WERI-Rb-1 (cell line): ENCODE measurements around the gene HM13.

ENCODE experiments used
- DNase-seq: peaks from one replicate; pipeline ENCODE4 v3.0.0-alpha.2; 2020
- H3K27ac ChIP-seq: fragments of 250-450 bp; sonication (Bioruptor Pico); 2 replicates; pipeline ENCODE4 v1.5.1; 2020; ENCODE audit warnings: mild to moderate bottlenecking, moderate library complexity
- H3K27me3 ChIP-seq: fragments of 250-450 bp; sonication (Bioruptor Pico); 2 replicates; pipeline ENCODE4 v1.5.1; 2021; ENCODE audit warnings: mild to moderate bottlenecking, low read depth, moderate library complexity; ENCODE audit not compliant: insufficient read depth, severe bottlenecking
- H3K36me3 ChIP-seq: fragments of 250-450 bp; sonication (Bioruptor Pico); 2 replicates; pipeline ENCODE4 v1.5.1; 2020; ENCODE audit warnings: mild to moderate bottlenecking, moderate library complexity
- H3K4me3 ChIP-seq: 2 replicates; pipeline ENCODE4 v1.5.1; 2011; ENCODE audit warnings: low read depth, mild to moderate bottlenecking, control low read depth, low read length
- H3K9me3 ChIP-seq: fragments of 250-450 bp; sonication (Bioruptor Pico); 2 replicates; pipeline ENCODE4 v1.5.1; 2021; ENCODE audit warnings: mild to moderate bottlenecking, moderate library complexity; ENCODE audit not compliant: severe bottlenecking
- TF ChIP-seq, protein P1 (sequence below): IDR thresholded peaks from 2 replicates; pipeline ENCODE4 v1.5.1; 2011; ENCODE audit warnings: low read depth, mild to moderate bottlenecking, control low read depth, inconsistent platforms, low read length

HM13 gene

DNA sequence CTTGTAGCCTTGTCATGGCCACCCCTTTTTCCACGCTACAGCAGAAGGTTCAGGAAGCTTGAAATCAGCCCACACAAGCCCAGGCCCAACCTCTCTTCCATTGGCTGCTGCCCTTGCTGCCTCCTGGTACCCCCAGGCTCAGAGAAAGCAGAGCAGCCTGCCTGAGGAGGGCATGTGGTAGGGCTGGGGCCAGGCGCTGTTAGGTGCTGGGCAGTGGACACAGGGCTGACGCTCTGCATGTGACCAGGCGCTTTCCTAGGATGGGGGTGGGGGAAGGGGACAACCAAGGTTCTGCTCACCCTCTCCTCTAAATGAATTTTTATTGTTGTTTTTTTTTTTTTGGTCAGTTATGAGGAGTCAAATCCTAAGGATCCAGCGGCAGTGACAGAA lies 54.5 kb downstream of the HM13 start:
- Histone ChIP-seq H3K27ac (peak overlapping the region; percentile 75), H3K4me3 (no peak overlapping the region), H3K27me3 (no peaks in the 10 kb centered on the region), H3K9me3 (no peaks in the 10 kb centered on the region), H3K36me3 (peaks cover 53% of the 10 kb centered on the region)
- no peak for DNase-seq
- TF ChIP-seq, protein P1, sequence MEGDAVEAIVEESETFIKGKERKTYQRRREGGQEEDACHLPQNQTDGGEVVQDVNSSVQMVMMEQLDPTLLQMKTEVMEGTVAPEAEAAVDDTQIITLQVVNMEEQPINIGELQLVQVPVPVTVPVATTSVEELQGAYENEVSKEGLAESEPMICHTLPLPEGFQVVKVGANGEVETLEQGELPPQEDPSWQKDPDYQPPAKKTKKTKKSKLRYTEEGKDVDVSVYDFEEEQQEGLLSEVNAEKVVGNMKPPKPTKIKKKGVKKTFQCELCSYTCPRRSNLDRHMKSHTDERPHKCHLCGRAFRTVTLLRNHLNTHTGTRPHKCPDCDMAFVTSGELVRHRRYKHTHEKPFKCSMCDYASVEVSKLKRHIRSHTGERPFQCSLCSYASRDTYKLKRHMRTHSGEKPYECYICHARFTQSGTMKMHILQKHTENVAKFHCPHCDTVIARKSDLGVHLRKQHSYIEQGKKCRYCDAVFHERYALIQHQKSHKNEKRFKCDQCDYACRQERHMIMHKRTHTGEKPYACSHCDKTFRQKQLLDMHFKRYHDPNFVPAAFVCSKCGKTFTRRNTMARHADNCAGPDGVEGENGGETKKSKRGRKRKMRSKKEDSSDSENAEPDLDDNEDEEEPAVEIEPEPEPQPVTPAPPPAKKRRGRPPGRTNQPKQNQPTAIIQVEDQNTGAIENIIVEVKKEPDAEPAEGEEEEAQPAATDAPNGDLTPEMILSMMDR = no peak

- Histone ChIP-seq H3K36me3 (peaks cover 47% of the 10 kb centered on the region), H3K4me3 (no peak overlapping the region), H3K27ac (peak overlapping the region; percentile 75), H3K27me3 (no peaks in the 10 kb centered on the region), H3K9me3 (no peaks in the 10 kb centered on the region)
- TF ChIP-seq, protein P1 = peak; percentile 80
- DNase-seq = peak; percentile 83
Observed at GRCh38 chr20:31569163-31570020, 55.1 kb downstream of the HM13 start.

GRCh38 chr20:31570021-31570463 lies 55.8 kb downstream of the HM13 start:
- Histone ChIP-seq H3K27ac (peak overlapping the region; percentile 75), H3K4me3 (no peak overlapping the region), H3K27me3 (no peaks in the 10 kb centered on the region), H3K9me3 (no peaks in the 10 kb centered on the region), H3K36me3 (peaks cover 45% of the 10 kb centered on the region)
- TF ChIP-seq, protein P1 = no peak
- DNase-seq = no peak

GRCh38 chr20:31570735-31571617 lies 56.7 kb downstream of the HM13 start:
- Histone ChIP-seq H3K27me3 (no peaks in the 10 kb centered on the region), H3K9me3 (no peaks in the 10 kb centered on the region), H3K36me3 (peaks cover 40% of the 10 kb centered on the region), H3K4me3 (no peak overlapping the region), H3K27ac (peak overlapping the region; percentile 95)
- TF ChIP-seq, protein P1 = no peak
- DNase-seq = no peak

- peak overlapping the region; percentile 45 for H3K4me3 ChIP-seq
Observed at GRCh38 chr20:31572042-31572700, 57.9 kb downstream of the HM13 start.

More at GRCh38 chr20:31572042-31572700, 57.9 kb downstream of the HM13 start:
- no peaks in the 10 kb centered on the region for H3K27me3 ChIP-seq
- peaks cover 35% of the 10 kb centered on the region for H3K36me3 ChIP-seq
- peak; percentile 62 for DNase-seq
- H3K9me3 ChIP-seq = no peaks in the 10 kb centered on the region
- TF ChIP-seq, protein P1 = no peak
- peak overlapping the region; percentile 95 for H3K27ac ChIP-seq
